ENCODE data around the gene CHD3. TPM values are rescaled to one million over a fixed set of nuclear protein-coding genes. Genes with fewer than 3 reads are reported as not detected.
A peak's percentile ranks its signal among the peaks of the same experiment; 100 is the strongest.

The CHD3 gene
- total and polyA plus RNA-seq, 10 of the 15 experiments (the other 5 are each of a cell fraction or from before 2014, with no cell fraction given): 1.4 to 86.8 (median 39.1) TPM

DNA sequence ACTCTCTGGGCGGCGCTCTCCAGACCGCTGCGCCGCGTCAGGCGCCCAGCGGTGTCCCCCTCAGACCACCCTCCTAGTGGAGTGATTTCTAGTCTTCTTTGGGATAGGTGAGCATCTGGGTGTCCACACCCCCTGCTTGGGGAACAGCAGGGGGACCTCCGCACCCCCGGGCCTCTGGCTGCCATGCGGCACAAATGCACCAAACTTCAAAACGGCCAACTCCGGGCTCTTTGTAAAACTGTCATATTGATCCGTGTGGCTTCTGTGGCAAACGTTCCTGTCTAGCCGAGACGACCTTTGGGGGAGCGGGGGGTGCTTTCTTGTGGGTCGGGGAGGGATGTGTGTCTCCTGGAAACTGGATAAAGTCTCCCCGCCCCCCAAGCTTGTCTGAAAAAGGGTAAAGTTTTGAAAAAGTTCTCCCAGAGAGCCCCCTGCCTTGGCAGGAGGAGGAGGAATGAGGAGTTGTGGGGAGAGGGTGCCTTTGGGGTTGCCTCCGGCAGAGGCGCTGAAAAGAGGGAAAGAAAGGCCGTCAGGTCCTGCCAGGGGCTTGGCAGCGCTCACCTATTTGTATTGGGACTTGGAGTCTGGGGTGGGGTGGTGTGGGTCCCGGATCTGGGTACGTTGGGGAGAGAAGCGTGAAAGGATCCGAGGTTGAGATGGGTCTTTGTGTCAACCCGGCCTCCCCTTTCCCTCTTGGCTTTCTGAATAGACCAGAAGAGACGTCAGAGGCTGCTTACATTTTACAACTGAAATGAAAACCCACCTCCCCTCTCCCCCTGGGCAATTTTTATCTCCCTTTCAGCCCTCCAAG is 2.2 kb upstream of the CHD3 start (continued):
- TF ChIP-seq NR2F1 (conservative IDR thresholded peaks at IDR 0.05): 0 out of 2 replicates have a peak, but pooled peaks have one; percentile 48

DNA sequence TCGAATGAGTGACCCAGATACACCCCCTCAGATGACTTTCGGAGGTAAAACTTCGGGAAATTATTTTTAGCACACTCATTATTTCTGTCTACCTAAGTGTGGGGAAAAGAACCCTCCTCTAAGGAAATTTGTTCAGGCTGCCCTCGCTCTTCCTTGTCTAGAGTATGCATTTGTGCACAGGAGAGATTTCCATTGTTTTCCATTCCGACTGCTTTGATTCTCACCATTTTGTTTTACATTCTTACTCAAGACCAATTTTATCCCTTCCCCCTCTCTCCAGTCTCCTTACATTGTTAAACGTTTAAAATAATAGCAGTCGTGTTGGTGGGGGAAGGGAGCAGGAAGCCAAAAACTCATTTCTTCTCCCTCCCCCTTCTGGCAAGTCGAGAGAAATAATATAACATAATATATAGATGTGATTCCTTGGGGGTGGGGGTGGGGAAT is 1.5 kb upstream of the CHD3 start:
- H4K20me1 ChIP-seq (ENCODE audit: control insufficient read depth, insufficient read depth): no peaks in the 10 kb centered on the region
- DNase-seq (ENCODE audit: low read depth, low spot score): no peak
- H3K4me3 ChIP-seq: peak overlapping the region; percentile 88
- TSS peak; percentile 62 for BruUV-seq (replicated peaks)
- in situ Hi-C loops (cut with MboI) (no loop called here), intact Hi-C loops (cut with micrococcal nuclease; ENCODE audit: unreplicated experiment) (no loop called here)
- H3K9me3 ChIP-seq (replicated peaks; ENCODE audit: control insufficient read depth, insufficient read depth, low read length): no peaks in the 10 kb centered on the region
- peak overlapping the region; percentile 41 for H2AFZ ChIP-seq (ENCODE audit: control insufficient read depth, low read depth, low read length)
- H3K79me2 ChIP-seq (ENCODE audit: control insufficient read depth, insufficient read depth, low read length): peaks cover 45% of the 10 kb centered on the region
- peak; percentile 56; the same call in 1 of the 2 replicates for TF ChIP-seq CHD2 (IDR thresholded peaks at IDR 0.05; ENCODE audit: borderline replicate concordance, low read depth, low read length)
- TF ChIP-seq, protein P1, sequence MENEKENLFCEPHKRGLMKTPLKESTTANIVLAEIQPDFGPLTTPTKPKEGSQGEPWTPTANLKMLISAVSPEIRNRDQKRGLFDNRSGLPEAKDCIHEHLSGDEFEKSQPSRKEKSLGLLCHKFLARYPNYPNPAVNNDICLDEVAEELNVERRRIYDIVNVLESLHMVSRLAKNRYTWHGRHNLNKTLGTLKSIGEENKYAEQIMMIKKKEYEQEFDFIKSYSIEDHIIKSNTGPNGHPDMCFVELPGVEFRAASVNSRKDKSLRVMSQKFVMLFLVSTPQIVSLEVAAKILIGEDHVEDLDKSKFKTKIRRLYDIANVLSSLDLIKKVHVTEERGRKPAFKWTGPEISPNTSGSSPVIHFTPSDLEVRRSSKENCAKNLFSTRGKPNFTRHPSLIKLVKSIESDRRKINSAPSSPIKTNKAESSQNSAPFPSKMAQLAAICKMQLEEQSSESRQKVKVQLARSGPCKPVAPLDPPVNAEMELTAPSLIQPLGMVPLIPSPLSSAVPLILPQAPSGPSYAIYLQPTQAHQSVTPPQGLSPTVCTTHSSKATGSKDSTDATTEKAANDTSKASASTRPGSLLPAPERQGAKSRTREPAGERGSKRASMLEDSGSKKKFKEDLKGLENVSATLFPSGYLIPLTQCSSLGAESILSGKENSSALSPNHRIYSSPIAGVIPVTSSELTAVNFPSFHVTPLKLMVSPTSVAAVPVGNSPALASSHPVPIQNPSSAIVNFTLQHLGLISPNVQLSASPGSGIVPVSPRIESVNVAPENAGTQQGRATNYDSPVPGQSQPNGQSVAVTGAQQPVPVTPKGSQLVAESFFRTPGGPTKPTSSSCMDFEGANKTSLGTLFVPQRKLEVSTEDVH (IDR thresholded peaks at IDR 0.05; ENCODE audit: low read depth, partially characterized antibody): peak; percentile 54
- TF ChIP-seq, protein P2, sequence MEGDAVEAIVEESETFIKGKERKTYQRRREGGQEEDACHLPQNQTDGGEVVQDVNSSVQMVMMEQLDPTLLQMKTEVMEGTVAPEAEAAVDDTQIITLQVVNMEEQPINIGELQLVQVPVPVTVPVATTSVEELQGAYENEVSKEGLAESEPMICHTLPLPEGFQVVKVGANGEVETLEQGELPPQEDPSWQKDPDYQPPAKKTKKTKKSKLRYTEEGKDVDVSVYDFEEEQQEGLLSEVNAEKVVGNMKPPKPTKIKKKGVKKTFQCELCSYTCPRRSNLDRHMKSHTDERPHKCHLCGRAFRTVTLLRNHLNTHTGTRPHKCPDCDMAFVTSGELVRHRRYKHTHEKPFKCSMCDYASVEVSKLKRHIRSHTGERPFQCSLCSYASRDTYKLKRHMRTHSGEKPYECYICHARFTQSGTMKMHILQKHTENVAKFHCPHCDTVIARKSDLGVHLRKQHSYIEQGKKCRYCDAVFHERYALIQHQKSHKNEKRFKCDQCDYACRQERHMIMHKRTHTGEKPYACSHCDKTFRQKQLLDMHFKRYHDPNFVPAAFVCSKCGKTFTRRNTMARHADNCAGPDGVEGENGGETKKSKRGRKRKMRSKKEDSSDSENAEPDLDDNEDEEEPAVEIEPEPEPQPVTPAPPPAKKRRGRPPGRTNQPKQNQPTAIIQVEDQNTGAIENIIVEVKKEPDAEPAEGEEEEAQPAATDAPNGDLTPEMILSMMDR (IDR thresholded peaks at IDR 0.05 in 2 of 3, conservative IDR thresholded peaks at IDR 0.05 in 1 of 3; ENCODE audit: control insufficient read depth in 2 of 3, extremely low read depth in 1 of 3, insufficient read depth in 1 of 3, low read depth in 3 of 3, low read length in 3 of 3): 0 out of 6 replicates have a peak, but pooled peaks of 1 of the 3 experiments have one; percentile 4
- no peak for TF ChIP-seq EP300 (IDR thresholded peaks at IDR 0.05; ENCODE audit: borderline replicate concordance in 1 of 2, control insufficient read depth in 1 of 2, low read depth in 2 of 2, low read length in 2 of 2)
- 0 out of 2 replicates have a peak, but pooled peaks have one; percentile 14 for TF ChIP-seq ATF7 (IDR thresholded peaks at IDR 0.05; ENCODE audit: low read depth)
- TF ChIP-seq, protein P3, sequence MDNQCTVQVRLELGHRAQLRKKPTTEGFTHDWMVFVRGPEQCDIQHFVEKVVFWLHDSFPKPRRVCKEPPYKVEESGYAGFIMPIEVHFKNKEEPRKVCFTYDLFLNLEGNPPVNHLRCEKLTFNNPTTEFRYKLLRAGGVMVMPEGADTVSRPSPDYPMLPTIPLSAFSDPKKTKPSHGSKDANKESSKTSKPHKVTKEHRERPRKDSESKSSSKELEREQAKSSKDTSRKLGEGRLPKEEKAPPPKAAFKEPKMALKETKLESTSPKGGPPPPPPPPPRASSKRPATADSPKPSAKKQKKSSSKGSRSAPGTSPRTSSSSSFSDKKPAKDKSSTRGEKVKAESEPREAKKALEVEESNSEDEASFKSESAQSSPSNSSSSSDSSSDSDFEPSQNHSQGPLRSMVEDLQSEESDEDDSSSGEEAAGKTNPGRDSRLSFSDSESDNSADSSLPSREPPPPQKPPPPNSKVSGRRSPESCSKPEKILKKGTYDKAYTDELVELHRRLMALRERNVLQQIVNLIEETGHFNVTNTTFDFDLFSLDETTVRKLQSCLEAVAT (IDR thresholded peaks at IDR 0.05): peak; percentile 35; the same call in 1 of the 2 replicates
- no peak for ATAC-seq
- 3% methylated on average over 8 of the region's 8 CpGs for WGBS (ENCODE audit: insufficient coverage, insufficient replicate concordance, low lambda C conversion rate, missing lambda C conversion rate)
- peak overlapping the region; percentile 96 for H3K4me2 ChIP-seq (ENCODE audit: control insufficient read depth, insufficient read depth)
- ChIA-PET CTCF (interaction anchor here (1.7 kb wide), 1 partner anchor 25 kb away, joined by 4 read pairs; no protein-coding TSS in a partner anchor), SMC1A (ENCODE audit: uncharacterized antibody, unreplicated experiment) (no interaction called here), POLR2A (no interaction called here), RAD21 (ENCODE audit: unreplicated experiment) (no interaction called here)
- peaks cover 8% of the 10 kb centered on the region for H3K4me1 ChIP-seq (ENCODE audit: control insufficient read depth, insufficient read depth, low read length)
- FAIRE-seq: no peak
- peak overlapping the region; percentile 87 for H3K9ac ChIP-seq (ENCODE audit: control insufficient read depth, insufficient read depth, low read length)
- H3K27me3 ChIP-seq (replicated peaks in 1 of 2; ENCODE audit: control insufficient read depth in 2 of 2, insufficient read depth in 2 of 2, low read length in 1 of 2): no peaks in the 10 kb centered on the region
- H3K27ac ChIP-seq (ENCODE audit: control insufficient read depth, insufficient read depth): peak overlapping the region; percentile 91
- H3K36me3 ChIP-seq (ENCODE audit: control insufficient read depth in 2 of 2, insufficient read depth in 2 of 2, low read length in 1 of 2): peaks cover 7% of the 10 kb centered on the region in 2 experiments; a peak in 3 of 4 replicates

Measured in GM12878 (cell line).